Activated CD8-positive, alpha-beta memory T cell treated with anti-CD3 and anti-CD28 coated beads, Interleukin-2, amount 50 U/mL, for 4 hours (primary cell): ENCODE measurements around the gene STX2.
"Not testable (repeated sequence)": the region's sequence is repeated elsewhere in the genome, so short reads cannot be mapped to it uniquely, and the experiment has no call there.

Source experiments
- DNase-seq: peaks from one replicate; pipeline ENCODE4 v3.0.0-alpha.2; 2020

Gene STX2

DNA sequence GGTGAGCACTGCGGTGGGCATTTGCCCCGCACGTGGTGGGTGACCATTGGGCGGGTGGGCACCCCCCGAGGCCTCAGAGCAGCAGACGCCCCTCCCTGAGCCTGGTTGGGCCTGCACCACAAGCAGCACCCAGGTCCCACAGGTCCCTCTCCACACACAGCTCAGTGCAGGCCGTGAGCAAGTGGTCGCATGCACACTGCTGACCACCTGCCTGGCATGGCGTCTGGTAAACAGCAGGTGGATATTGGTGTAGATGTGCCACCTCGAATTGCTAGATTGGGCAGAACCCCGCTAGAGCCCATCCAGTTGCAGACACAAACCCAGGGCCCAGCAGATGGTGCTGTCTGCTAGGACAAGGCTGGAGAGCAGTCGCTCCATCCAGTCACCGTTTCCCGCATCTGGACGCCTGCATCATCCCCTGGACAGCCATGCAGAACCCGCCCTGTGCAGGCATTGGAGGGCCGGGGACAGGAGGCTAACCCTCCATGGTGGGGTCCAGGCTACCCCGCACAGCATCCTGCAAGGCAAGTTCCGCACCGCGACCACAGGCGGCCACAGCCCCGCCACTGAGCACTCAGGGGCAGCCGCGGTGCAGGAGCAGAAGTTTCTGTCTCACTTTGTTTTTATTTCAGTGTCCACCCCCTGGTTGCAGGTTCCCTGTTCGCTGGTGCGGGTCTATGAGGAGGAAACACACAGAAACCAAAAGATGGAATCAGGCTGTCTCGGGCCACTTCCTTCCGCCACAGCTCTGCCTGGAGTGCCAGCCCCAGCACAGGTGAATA lies 77.3 kb downstream of the STX2 start:
- DNase-seq, result peak; percentile 64

DNA sequence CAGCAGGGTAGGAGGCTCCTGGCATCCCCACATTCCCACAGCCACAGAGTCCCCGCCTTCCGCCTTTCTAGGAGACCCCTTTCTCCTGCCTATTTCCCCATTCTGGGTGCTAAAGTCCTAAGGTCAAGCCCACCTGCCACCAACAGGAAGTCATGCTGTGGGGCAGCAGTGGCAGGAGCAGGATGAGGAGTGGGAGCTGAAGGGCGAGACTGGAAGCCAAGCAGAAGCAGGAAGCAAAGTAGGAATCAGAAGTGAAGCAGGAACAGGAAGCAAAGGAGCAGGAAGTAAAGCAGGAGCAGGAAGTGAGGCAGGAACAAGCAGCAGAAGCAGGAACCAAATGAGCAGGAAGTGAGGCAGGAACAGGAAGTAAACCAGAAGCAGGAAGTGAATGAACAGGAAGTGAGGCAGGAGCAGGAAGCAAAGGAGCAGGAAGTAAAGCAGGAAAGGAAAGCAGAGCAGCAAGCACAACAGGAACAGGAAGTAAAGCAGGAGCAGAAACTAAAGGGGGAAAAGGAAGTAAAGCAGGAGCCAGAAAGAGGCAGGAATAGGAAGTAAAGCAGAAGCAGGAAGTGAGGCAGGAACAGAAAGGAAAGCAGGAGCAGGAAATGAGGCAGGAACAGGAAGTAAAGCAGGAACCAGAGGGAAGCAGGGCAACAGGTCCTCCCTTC lies 84.7 kb downstream of the STX2 start:
- DNase-seq, result no peak

DNA sequence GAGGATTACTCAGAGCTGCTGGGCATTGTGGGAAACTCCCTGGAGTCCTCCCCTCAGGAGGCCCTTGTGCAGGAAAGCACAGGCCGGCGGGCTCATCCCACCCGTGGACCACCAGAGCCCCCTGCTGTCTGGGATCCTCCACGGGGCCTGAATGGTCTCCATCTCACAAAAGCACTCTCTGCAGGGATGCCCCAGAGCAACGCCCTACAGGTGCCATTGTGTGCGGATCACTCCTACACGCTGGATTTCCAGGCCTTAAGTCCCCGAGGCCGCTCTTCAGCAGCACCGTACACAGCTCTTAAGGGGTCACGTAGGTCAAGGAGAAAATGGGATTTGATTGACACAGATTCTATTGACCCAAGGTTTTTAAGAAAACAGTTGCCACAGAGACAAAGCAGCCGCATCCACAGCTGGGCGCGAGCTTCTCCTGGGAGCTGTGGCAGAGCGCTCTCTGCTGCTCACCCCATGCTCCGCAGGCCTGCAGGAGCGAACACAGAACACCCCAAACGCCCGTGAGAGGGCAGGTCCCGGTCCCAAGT lies 86.3 kb downstream of the STX2 start:
- DNase-seq, result no peak

DNA sequence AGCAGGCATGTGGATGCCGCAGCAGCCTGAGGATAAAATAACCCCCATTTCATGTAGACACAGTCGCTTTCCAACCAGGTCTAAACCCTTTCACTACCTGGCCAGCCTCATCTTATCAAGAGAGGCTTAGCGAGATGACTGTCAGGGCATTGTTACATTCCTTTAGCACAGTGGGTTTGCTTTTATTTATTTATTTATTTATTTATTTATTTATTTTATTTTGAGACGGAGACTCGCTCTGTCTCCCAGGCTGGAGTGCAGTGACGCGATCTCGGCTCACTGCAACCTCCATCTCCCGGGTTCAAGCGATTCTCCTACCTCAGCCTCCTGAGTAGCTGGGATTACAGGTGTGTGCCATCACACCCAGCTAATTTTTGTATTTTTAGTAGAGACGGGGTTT lies 87.0 kb downstream of the STX2 start:
- not testable (repeated sequence) for DNase-seq

DNA sequence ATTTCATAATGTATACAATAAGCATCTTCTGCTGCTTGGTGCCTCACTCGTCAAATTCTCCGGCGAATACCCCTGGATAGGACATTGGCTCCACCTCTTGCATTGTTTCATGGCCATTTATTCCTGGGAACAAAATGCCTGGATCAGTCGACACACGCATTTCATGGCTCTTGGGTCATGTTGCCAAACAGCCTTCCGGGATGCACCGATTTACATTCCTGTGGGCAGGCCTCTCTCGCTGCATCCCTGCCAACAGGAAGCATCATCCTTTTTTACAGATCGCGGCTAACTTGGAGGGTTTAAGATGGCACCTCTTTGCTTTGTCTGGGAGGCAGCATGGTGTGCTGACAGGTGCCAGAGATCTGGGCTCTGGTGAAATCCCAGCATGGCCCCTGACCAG lies 90.3 kb downstream of the STX2 start:
- DNase-seq, result no peak

DNA sequence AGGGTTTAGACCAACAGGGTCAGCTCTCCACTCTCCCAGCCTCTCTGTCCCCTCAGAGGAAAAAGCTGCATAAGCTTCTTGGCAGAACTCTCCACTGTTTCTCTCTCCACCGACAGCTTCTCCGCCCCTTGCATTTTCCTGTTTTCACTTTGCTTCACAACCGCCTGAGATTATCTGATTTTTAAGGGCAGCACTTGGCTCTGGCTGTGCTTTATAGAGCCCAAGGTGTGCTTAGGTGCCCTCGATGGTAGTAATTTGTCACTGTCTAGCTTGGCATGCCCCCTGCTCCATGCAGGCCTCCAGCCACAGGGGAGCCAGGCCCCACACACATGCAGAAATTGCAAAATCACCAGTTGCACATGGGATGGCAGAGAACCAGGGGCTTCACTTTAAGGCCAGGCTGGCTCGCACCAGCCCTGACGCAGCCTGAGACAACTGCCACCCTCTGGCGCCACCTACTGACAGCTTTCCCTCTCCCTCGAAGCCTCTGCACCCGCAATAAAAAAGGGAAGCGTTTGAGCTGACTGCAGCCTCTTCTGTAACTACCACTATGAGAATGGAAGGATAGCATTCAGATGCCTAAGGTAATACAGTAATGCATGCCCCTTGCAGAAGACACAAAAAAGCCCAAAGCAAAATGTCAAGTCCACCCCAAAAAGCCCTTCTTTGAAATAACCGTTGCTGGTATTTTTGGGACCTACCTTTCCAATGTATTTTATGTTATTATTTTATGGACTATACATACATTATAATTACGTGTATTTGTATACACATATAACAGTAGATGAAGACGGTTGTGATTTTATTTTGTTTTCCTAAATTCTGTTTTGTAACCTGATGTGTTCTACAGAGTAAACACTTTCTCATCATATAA lies 90.9 kb downstream of the STX2 start:
- peak; percentile 67 for DNase-seq

DNA sequence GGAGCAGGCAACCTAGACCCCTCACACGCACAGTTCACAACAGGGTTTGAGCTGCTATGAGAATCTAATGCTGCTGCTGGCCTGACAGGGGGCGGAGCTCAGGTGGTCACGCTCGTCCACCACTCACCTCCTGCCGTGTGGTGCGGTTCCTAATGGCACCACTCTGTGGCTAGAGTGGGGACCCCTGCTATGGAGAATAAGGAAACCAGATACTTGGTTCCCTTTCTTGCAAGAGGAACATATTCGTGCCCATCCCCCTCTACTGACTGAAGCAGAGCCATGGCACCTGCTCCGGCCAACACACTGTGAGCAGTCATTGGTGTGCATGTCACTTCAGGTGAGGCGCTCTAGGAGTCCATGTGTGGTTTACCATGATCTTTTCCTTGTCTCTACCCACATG lies 92.5 kb downstream of the STX2 start:
- DNase-seq, result no peak

DNA sequence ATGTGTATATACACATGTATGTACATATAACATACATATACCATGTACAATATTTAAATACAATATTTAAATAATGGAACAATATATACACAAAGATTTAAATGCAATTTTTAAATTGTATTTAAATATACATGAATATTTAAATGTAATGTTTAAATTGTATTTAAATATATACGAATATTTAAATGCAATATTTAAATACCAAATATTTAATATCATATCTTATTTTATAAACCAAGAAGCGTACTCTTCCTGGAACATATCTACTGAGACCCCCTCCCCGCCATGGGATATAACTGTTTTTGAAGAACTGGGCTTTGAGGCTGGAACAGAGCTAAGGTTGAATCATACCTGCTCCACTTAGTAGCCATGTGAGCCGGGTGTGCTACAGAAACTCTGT lies 93.1 kb downstream of the STX2 start:
- no peak for DNase-seq

DNA sequence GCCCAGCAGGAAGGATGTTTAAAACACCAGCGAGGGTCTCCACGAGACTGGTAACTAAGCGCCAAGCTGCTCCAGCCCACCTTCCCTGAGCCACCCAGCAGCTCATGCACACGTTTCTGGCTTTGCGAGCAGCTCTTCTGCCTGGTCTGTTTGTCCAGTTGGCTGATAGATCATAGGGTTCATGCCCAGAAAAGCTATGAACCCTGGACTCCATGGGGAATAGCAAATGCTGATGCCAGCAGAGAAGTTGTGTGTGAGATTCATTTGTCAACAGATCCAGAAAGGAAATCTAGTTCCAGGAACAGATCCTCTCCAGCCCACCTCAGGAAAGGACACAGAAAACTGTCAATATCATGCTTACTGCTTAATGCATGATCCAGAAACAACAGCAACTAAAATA lies 94.8 kb downstream of the STX2 start:
- no peak for DNase-seq

DNA sequence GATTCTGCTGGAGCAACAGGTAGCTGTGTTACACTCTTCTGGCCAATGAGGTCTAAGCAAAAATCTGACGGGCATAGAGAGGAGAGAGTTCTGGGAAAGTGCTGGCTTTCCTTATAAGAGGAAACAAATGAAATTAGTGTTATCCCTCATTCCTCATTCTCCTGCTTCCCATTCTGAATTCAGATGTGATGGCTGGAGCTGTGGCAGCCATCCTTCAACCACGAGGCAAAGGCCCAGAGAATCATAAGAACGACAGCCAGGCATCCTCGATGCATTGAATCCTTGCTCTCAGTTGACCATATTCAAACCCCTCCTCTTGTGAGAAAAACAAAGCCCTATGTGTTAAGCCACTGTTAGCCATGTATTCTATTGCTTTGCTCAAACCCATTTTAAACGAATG lies 95.4 kb downstream of the STX2 start:
- no peak for DNase-seq

DNA sequence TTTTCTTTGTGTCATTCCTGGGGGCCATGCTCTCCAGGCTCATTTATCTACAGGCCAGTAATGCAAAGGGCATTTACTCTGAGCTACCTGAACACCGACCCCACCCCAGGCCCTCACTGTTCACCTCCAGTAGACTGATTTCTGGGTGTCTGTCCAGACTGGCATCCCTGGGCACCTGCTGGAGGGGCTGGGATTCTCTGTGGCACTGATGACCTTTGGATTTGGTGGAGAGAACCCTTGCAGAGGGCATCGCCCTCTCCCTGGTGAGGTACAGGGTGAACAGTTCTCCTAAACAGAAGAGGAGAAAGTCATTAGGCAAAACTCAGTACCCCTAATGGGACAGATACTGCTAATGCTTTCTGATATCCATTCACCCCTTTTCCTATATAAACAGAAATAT lies 95.9 kb downstream of the STX2 start:
- no peak for DNase-seq

DNA sequence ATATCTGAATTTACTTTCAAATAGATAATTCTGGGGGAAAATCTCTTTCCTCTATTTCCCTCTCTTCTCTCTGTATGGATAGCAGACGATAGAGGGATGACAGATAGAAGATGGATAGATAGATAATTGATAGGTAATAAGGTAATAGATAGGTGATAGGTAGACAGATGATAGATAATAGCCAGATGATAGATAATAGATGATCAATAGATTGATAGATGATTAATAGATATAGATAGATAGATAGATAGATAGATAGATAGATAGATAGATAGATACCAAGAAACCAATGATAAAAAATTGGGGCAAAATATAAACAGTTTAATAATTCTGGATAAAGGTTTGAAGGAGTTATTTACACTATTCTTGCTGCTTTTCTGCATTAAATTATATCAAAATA lies 96.3 kb downstream of the STX2 start:
- DNase-seq, result no peak

DNA sequence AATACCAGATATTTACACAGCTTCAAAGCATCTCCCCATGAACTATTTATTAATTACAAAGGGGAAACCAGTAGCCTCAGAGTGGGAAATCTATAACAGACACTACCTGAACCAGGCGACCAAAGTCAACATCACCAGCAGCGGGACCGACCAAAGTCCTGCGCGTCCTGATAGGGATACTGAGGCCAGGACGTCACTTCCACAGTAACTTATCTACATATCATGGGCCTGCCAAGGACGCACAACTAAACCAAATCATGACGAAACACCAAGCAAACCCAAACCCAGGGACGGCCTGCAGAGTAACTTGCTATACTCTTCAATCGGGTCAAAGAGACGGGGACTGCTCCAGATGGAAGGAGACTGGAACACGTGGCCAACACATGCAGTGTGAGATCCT lies 96.9 kb downstream of the STX2 start:
- no peak for DNase-seq
